GM18907 (cell line): ENCODE measurements around the gene AGXT.
"Not testable (repeated sequence)": the region's sequence is repeated elsewhere in the genome, so short reads cannot be mapped to it uniquely, and the experiment has no call there.

ENCODE experiments used
- ATAC-seq: cut with Tn5 transposase; IDR thresholded peaks from one replicate; pipeline ENCODE4 v1.9.1; 2021; ENCODE audit warnings: mild to moderate bottlenecking, moderate library complexity; ENCODE audit not compliant: unreplicated experiment

The AGXT gene

GRCh38 chr2:240839152-240840143, 29.2 kb upstream of the AGXT start:
- no peak for ATAC-seq

GRCh38 chr2:240840435-240841060, 28.1 kb upstream of the AGXT start:
- ATAC-seq: no peak

GRCh38 chr2:240846309-240846708, 22.3 kb upstream of the AGXT start:
- not testable (repeated sequence) for ATAC-seq

GRCh38 chr2:240846873-240847595, 21.6 kb upstream of the AGXT start:
- ATAC-seq: no peak

- ATAC-seq: no peak
Observed at GRCh38 chr2:240847817-240848216, 20.8 kb upstream of the AGXT start.

GRCh38 chr2:240848900-240849680, 19.5 kb upstream of the AGXT start:
- no peak for ATAC-seq

- no peak for ATAC-seq
Observed at GRCh38 chr2:240850026-240850425, 18.6 kb upstream of the AGXT start.

- ATAC-seq: no peak
Observed at GRCh38 chr2:240850756-240851077, 17.9 kb upstream of the AGXT start.

GRCh38 chr2:240851078-240851991, 17.3 kb upstream of the AGXT start:
- peak; percentile 73 for ATAC-seq

GRCh38 chr2:240852671-240853314, 15.8 kb upstream of the AGXT start:
- no peak for ATAC-seq

GRCh38 chr2:240855670-240856069, 13.0 kb upstream of the AGXT start:
- no peak for ATAC-seq

- no peak for ATAC-seq
Observed at GRCh38 chr2:240856151-240856980, 12.3 kb upstream of the AGXT start.

- ATAC-seq: no peak
Observed at GRCh38 chr2:240857039-240858008, 11.3 kb upstream of the AGXT start.

GRCh38 chr2:240858321-240858720, 10.3 kb upstream of the AGXT start:
- ATAC-seq: no peak

GRCh38 chr2:240858871-240859270, 9.8 kb upstream of the AGXT start:
- no peak for ATAC-seq

GRCh38 chr2:240861547-240861946, 7.1 kb upstream of the AGXT start:
- ATAC-seq: no peak

GRCh38 chr2:240864475-240864874, 4.1 kb upstream of the AGXT start:
- ATAC-seq: no peak
